Cerebellar cortex (tissue), 1 donor: ENCODE results near the gene SLC48A1.
"Not testable (repeated sequence)": the region's sequence is repeated elsewhere in the genome, so short reads cannot be mapped to it uniquely, and the experiment has no call there.

Experiments
- DNase-seq: peaks from one replicate; pipeline ENCODE4 v3.0.0-alpha.2; 2015; ENCODE audit warnings: low spot score

SLC48A1 gene

GRCh38 chr12:47812797-47813510, 39.9 kb downstream of the SLC48A1 start:
- DNase-seq: peak; percentile 43

GRCh38 chr12:47813511-47814196, 40.6 kb downstream of the SLC48A1 start:
- peak; percentile 47 for DNase-seq

GRCh38 chr12:47814539-47815170, 41.6 kb downstream of the SLC48A1 start:
- DNase-seq: no peak

GRCh38 chr12:47815447-47815846, 42.4 kb downstream of the SLC48A1 start:
- DNase-seq: not testable (repeated sequence)

- DNase-seq: no peak
Measured at GRCh38 chr12:47816403-47817271, 43.6 kb downstream of the SLC48A1 start.

GRCh38 chr12:47817272-47818006, 44.4 kb downstream of the SLC48A1 start:
- DNase-seq: no peak

- no peak for DNase-seq
Measured at GRCh38 chr12:47818007-47818376, 45.0 kb downstream of the SLC48A1 start.

GRCh38 chr12:47818467-47819137, 45.6 kb downstream of the SLC48A1 start:
- DNase-seq: peak; percentile 59

GRCh38 chr12:47819138-47819895, 46.3 kb downstream of the SLC48A1 start:
- peak; percentile 54 for DNase-seq

GRCh38 chr12:47819896-47820630, 47.0 kb downstream of the SLC48A1 start, which contains the start of gene HDAC7:
Gene HDAC7, minus strand, starts transcription at chr12:47819903. Its CDS starts 118 bp downstream, at chr12:47819785.
- peak; percentile 70 for DNase-seq

GRCh38 chr12:47820631-47821345, 47.8 kb downstream of the SLC48A1 start:
- DNase-seq: peak; percentile 85

- DNase-seq: no peak
Measured at GRCh38 chr12:47821346-47821706, 48.3 kb downstream of the SLC48A1 start.

- DNase-seq: no peak
Measured at GRCh38 chr12:47822401-47822800, 49.4 kb downstream of the SLC48A1 start.

GRCh38 chr12:47822863-47823262, 49.8 kb downstream of the SLC48A1 start:
- no peak for DNase-seq

- DNase-seq: no peak
Measured at GRCh38 chr12:47823422-47824086, 50.5 kb downstream of the SLC48A1 start.

GRCh38 chr12:47824198-47824597, 51.2 kb downstream of the SLC48A1 start:
- DNase-seq: no peak

- no peak for DNase-seq
Measured at GRCh38 chr12:47824635-47825034, 51.6 kb downstream of the SLC48A1 start.

- no peak for DNase-seq
Measured at GRCh38 chr12:47825173-47825639, 52.2 kb downstream of the SLC48A1 start.
